Measurements from ENCODE around the gene P4HA2.

P4HA2 gene

DNA sequence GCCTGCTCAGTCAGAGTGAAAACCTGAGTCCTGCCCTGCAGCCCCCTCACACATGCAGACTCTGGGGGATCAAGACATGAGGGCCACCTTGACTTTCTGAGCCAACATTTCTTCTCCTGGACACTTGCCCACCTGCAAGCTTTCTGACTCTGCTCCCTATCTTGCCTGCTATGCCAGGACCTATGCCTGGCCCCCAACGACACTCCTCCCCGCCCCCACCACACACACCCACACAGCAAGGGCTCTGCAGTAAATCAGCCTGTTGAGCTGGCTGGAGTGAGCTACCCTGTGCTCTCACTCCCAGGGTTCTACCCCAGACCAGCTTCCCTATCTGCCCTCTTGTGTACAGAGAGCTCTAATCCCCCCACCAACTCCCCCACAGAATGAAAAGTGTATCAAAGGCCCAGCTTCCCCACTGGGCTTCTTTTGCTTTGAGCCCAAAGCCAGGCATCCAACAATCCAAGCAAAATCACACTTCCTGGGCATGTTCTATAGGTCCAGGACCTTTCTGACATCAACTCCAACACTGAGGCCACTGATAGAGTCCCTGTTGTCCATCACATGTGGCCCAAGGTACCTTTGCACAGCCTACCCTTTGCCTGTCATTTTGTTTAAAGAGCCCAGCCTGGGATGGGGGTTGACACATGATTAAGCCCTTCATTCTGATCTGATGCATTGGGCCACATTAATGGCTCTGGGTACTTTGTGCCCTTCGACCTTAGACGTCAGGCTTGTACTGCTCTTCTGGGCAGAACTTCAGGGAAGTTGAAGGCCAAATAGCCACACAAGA, 37.1 kb upstream of the P4HA2 start:
- no peak for DNase-seq (ENCODE audit: low read depth)

DNA sequence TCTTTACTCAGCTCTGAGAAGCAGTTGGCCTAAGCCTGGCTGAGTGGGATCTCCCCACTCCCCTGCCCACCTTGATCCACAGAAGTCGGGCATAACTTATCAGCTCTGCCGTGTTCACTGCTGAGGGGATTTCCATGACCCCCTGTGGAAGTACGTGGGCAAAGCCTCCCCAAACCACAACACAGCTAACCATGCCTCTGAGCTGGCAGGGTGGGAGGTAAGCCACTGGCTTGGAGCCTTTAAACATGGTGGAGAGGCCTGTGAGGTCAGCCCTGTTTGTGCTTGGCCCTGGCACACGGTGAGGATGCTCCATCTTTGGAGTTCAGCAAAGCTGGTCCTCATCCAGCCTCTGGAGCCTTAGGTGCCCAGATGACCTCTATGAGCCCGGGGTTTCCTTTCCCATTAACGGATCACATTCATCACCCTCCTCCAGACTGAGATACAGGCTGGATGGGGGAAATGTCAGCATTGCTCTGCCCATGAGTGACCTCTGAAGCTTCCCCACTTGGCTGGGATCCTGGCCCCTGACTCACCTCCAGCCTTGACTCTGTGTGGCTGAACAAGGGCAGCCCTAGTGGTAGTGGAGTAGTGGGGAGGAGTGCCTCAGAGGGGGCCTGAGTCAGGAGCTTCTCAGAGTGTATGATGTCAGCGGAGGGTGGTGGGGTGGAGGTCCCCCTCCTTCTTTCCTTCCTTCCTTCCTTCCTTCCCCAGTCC, 36.1 kb upstream of the P4HA2 start:
- peak; percentile 29 for DNase-seq (ENCODE audit: low read depth)

DNA sequence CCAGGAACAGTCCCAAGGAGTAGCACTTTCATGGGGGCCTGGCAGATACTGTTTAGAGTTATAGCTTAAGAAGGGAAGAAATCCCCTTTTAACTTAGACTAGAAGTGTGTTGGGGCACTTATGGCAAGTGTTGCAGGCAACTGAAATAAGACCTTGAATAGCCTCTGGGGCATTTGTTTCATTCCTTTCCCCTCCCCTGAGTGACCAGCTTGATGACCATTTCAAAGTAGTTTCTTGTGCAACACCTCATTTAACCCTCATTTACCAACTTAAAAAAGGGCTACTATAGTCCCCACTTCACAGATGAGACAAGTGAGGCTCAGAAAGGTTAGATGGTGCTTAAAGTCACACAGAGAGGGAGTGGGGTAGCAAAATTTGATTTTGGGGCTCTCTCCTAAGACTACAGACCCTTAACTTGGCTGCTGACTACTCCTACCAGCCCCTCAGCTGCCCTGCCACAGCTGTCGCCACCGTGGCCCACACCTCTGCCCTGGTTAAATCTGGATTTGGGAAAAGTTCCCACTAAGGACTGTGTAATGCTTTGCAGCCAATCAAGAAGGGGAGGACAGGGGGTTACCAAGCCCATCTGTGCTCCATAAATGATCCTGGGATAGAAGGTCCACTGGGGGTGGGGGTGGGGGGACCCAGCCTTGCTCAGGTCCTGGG, 35.4 kb upstream of the P4HA2 start:
- DNase-seq (ENCODE audit: low read depth), result no peak

DNA sequence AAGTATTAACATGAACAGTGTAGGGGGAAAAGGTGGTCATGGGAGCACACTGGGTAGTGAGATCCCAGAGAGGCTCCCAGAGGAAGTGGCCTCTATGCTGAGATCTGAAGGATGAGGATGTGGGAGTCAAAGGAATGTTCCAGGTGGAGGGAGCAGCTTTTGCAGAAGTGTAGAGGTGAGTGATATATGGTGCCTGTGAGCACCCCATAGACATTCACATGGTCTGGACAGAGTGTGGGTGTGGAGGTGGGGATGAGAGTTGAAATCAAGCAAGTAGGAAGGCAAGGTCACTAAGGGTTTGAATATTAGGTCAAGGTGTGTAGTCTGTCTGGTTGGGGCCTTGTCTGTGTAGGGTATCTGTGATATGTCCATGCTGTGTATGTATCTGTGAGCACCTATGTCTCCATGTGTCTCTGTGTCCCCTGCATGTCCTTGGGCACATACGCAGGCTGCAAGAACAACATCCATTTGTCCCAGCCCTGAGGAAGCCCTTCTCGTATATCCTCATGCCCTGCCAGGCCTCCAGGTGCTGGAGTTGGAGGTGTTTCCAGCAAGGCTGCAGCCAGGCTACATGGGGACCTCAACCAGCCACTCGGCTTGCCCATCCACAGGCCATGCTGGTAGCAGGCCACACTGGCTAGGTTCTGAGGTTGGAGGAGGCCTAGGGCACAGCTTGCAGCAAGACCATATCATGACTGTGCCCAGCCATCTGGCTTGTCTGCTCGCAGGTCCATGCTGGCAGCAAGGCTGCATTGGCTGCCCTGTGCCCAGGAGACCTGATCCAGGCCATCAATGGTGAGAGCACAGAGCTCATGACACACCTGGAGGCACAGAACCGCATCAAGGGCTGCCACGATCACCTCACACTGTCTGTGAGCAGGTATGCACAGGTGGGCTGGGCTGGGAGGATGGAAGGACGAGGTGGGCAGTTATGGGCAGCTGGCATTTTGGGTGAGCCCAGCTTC, 34.5 kb upstream of the P4HA2 start:
- DNase-seq (ENCODE audit: low read depth), result no peak

DNA sequence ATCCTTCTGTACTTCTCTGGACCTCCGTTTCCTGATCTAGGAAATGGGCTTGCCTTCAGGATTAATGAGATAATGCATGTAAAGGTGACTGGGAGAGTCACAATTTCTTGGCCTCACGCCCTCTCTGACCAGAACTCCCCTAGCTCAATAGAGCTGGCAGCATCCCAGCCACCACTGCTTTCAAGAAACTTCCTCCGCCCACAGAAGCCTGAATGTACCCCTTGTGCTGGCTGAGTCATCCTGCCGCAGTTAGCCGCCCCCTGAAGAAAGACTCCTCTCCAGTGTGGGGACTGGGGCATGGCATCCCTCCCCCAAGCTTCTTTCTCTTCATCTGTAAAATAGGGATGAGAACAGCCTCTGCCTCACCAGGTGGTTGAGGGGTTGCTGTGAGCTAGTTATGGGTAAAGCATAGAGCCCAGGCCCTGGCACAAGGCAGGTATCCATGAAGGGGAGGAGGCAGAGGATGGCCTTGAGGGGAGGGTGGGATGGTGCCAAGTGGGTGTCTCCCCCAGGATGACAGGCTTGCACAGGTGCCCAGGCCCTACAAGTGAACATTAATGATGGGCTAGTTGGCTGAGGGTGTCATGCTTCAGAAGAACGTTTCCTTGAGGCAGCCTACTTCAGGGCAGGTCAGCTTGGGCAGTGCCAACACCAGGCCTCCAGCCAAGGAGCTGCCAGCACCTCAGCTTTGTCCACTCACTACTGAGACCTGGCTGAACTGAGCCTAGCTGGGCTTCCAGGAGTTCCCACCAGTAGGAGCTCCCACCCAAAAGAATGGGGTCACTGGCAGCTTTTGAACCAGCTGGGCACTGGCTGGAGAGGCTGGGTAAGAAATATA, 33.3 kb upstream of the P4HA2 start:
- peak; percentile 47 for DNase-seq (ENCODE audit: low read depth)

DNA sequence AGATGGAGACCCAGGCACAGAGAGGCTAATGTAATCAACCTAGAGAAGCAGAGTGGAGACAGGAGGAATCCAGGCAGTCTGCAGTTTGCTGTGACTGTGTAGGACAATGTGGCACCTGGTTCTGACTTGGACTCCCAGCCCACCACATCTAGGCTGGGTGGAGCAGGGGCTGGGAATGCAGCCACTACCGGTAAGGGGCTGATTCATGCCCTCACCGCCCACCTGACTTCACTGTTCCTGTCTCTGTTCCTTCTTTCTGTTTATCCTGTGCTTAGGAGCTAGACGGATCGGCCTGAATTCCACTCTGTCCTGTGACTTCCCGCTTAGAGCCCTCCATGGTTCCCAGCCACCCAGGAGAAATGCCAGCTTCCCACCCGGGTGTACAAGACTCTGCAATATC, 32.4 kb upstream of the P4HA2 start:
- DNase-seq (ENCODE audit: low read depth), result no peak

DNA sequence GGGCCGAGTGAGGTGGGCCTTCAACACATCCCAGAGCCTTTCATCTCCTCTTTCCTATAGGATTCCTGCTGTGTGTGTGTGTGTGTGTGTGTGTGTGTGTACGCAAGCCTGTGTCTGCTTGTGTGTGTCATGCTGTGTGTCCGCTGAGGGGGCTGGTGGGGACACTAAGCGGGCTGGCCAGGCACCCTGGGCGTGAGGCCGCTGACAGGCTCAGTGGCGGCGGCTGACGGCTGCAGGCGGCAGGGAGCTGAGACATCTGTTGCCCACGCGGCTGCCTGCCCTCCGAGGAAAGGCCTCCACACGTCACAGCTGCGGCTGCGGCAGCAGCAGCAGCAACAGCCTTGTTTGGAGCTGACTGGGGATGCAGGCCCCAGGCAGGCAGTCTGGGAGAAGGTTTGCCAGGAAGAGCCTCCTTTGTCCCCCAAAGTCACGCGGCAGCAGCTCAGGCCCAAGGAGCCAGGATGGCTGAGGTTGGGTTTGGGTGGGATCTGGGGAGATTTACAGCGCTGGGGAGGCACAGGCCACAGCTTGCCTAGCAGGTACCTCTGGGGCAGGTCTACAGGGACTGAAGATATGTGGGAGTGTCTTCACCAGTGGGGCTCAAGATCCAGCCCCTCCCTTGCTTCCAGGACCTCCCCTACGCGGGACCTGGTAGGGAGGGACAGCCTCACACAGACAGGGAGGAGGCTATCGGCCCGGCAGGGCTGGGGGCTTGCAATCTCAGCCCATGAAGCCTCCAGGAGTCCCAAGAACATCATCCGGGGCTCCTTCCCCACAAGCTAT, 31.6 kb upstream of the P4HA2 start:
- no peak for DNase-seq (ENCODE audit: low read depth)

DNA sequence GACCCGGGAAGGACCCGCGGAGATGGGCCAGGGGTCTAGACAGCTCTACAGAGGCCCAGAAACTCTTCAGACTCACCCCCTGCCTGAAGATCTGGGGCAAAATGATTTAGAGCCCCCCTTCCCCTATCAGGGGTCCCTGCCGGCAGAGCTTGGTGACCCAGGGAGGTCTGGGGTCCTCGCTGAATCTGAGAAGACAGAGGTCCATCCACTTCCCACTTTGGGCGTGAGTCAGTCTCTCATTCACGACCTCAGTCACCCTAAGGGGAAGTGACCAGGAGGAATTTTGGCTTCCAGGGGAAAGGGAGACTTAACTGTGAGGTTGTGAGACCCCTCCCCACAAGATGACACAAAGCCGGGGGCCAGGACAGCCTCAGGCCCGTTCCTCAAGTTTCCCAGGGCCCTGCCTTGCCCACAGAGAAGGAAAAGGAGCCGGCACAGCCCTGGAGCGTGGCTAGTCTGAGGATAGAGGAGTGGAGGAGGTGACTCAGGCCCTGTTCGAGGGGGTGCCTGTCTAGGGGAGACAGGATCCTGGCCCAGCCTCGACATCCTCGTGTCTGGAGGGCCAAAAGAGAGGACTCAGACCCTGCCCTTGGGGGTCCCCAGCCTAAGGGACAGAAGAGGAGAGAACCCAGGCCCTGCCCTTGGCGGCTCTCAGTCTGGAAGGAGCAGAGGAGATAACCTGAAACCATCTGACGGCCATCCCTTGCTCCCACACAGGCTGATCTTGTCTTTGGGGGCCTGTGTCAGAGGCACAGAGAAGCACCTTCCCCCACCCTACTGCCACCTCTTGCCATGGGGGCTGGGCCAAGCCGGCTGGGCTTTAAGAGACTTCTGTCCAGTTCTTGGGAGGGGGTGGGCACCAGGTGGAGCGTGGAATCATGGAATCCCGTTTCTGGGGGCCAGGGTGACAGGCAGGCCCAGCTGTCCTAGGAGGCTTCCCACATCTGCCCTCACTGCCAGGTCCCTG, 30.7 kb upstream of the P4HA2 start:
- DNase-seq (ENCODE audit: low read depth), result no peak

DNA sequence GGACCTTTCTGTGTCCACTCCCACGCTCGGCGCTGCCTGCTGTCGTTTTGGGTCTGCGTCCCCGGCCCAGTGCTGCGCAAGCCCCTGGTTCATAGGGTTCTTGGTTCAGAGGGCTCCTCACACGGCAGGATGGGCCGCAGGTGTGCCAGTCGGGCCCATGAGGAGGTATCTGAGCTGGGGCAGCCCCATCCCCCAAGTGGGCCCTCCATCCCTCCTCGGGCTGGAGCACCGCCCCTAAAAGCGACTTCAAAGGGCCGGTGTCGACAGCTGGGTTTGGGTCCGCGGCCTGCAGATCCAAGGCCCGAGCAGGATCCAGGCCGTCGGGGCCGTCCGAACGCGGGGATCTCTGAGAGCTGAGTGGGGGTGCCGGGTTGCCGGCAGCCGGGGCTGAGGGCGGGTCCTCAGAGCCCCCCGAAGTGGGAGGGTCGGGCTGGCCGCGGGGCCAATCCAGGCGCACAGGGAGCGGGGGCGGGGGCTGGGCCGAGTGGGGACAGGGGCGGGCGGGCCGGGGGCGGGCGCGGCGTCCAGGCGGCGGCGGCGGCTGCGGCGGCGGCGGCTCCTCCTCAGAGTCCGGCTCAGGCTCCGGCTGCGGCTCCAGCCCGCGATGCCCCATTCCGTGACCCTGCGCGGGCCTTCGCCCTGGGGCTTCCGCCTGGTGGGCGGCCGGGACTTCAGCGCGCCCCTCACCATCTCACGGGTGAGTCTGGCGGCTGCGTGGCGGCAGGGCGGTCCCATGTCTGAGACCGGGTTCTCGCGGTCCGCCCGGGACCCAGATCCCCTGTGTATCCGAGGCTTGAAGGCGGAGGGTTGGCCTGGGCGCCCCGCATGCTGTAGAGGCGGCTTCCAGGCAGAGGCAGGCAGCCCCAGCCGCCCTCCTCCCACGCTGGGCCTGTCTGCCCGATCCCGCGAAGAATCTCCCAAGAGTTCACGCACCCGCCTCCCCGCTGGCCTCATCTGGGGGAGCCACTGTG, 29.8 kb upstream of the P4HA2 start, which contains the start of gene PDLIM4:
Gene PDLIM4 (plus strand): TSS at position 566 of the 971 bp plus-strand sequence. CDS start 39 bp downstream, at position 605.
- no peak for DNase-seq (ENCODE audit: low read depth)

DNA sequence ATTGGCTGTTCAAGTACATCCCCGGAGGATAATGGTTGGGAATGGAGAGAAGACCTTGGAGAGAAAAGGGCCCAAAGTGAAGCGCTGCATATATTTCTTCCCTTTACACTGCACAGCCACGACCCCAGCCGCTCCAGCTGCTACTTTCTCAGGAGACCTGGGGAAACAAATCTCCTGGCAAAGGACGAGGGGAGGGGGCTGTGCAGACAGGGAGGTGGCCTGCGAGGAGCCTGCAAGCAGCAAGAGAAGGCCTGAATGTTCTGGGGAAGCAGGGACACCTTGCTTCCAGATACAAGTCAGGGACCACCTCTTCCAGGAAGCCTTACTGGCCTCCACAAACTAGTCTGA, 29.1 kb upstream of the P4HA2 start:
- DNase-seq (ENCODE audit: low read depth), result no peak

DNA sequence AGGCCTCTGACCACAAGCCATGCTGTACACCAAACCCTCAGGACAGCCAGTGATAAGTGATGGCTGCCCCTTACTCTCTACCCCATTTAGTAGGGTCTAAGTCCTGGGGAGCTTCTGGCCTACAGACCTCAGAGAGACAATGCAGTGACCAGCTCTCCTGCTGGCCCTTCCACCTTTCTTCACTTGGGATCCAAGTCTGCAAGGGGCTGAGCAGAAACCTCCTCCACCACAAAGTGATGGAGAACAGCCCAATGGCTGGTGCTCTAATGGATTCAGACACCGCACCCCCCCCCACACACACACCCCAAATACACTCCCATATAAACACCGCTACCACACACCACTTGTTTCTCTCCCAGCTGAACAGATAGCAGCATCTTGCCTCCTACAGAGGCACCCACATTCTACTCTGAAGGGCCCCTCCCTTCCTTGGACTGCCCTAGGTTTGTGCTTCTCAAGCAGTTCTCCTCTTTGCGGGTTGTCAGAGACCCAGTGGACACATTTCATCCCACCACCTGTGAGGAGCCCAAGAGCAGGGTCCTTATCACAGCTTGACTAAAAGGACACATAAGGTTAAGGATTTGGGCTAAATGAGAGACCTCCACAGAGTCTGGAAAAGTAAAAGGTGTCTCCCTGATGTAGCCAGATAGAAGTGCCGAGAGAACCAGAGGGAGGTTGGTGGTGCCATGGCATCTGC, 28.6 kb upstream of the P4HA2 start:
- no peak for DNase-seq (ENCODE audit: low read depth)

DNA sequence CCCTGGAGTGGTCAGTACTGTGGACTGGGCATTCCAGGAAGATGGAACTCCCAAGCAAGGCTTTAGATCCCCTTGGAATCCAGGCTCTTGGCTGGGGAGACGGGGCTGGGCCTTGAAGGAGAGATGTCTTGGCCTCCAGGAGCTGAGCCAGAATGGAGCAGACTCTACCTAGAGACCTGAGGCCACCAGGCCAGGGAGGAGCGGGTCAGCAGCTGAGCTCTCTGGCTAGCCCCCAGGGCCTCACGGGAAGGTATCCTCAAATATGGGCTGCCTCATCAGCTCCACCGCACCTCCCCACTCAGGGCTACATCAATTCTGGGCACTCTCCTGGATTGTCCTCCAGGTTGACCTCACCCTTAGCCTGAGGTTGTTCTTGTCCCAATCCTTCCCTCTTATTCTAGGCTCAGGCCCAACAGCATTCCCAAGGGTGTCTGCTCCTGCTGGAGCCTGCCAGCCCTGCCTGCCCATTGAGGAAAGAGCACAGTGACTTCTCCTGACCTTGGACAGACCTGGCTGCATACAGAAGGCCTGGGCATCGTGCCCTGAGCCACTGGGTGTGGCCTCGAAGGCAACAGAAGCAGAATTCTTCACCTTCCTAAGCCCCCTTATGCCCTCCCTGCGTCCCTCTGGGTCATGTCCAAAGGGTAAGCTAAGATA, 26.8 kb upstream of the P4HA2 start:
- DNase-seq (ENCODE audit: low read depth), result no peak

DNA sequence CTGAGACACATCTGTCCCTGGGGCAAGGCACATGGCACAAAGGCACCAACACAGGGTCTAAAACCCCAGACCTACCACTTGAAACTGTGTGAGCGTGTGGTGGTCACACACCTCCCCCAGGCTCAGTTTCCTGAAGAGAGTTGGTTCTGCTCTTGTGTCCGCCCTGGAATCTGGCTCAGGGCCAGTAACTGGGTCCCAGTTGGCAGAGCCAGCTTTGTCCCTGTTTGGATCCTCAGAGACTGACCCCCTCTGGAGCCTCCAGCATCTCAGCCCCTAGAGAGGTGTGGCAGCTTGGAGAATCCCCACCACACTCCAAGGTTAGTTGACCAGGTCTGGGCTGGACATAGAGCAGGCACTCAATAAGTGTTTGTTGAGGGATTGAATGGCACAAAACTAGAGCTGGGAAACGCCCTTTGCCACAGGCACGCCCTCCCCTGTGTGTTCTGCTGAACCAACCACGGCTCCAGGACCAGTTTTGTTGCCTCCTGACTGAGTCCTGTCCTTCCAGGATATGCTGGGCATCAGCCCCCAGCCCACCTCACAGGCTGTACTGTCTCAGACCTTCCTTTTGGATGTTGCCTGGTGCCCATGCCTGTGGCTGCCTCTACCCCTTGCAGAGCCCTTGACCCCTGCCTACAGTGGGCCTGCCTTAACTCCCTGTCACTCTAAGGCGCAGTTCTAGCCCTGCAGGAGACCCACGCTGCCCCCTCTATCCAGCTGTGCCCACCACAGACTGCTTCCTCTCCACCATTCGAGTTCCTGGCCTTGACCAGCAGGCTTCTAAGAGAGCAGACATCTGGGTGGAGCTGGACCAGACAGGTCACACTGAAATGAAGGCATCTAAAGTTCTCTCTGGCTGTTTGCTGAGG, 26.0 kb upstream of the P4HA2 start:
- no peak for DNase-seq (ENCODE audit: low read depth)

DNA sequence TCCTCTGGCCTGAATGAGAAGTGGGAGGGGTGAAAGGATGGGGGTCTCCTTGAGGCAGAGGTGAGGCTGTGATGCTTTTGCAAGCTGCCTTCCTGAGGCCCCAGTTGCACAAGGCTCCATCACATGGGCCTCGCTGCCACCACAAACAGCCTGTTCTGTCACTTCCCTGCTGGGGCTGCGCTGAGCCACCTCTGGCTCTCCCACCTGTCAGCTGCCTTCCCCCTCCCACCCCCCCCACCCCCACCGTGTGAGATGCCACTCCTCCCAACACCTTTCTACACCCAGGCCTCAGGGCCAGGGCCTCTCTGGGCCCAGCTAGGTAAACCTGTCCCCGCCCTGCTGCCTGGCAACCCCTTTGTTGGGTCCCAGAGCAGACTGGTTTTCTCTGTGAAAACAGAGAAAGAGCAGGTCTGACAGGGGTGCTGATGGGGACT, 25.4 kb upstream of the P4HA2 start:
- no peak for DNase-seq (ENCODE audit: low read depth)

DNA sequence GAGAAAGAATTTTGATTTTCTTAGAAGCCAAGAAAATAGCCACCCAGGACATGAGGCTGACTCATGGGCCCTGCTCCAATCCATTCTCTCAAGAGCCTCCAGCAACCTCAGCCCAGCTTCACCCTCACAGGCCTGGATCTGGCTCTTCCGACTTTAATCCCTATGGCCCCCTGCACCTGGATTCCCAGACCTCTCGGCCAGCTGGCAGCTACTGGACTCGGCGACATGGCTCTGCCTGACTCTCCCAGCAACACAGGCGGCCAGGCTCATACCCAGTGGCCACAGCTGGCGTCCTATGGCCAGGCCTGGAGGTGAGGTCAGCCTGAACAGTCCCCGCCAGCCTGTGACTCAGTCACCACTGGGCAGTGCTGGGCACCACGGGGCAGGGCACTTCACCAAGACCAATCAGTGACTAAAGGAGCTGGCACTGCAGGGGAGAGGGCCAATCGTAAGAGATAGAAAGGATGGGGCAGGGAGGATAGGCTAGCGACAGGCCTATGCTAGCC, 23.6 kb upstream of the P4HA2 start:
- no peak for DNase-seq (ENCODE audit: low read depth)

All from activated gamma-delta T cell treated with anti-CD3 and anti-CD28 coated beads, Interleukin-2, amount 50 U/mL, for 16 hours (primary cell).